HepG2 (cell line): ENCODE measurements around the gene ZCCHC3. TPM values are rescaled to one million over a fixed set of nuclear protein-coding genes. Genes with fewer than 3 reads are reported as not detected.
A peak's percentile ranks its signal among the peaks of the same experiment; 100 is the strongest.

Experiments used
- DRAP1 ChIP-seq: IDR thresholded peaks from 2 replicates; pipeline ENCODE4 v1.6.1; 2016; ENCODE audit warnings: missing genetic modification reagents, missing compliant biosample characterization
- MYC ChIP-seq: sonication (generic); formaldehyde crosslinking; IDR thresholded peaks from 2 replicates; pipeline ENCODE4 v1.9.0; 2021; ENCODE audit warnings: missing genetic modification reagents, borderline replicate concordance
- NFATC3 ChIP-seq: sonication (generic); formaldehyde crosslinking; IDR thresholded peaks from 2 replicates; pipeline ENCODE4 v1.5.1; 2020; ENCODE audit warnings: mild to moderate bottlenecking, missing genetic modification reagents
- RFX3 ChIP-seq: IDR thresholded peaks from 2 replicates; pipeline ENCODE4 v1.6.1; 2016; ENCODE audit warnings: missing biosample characterization, missing genetic modification reagents
- TAF15 ChIP-seq: fragments of 200-400 bp; formaldehyde crosslinking; IDR thresholded peaks from one replicate; pipeline ENCODE4 v1.6.1; 2018; ENCODE audit warnings: mild to moderate bottlenecking, low read depth, low read length; ENCODE audit not compliant: poor library complexity, severe bottlenecking
- TGIF2 ChIP-seq: IDR thresholded peaks from 2 replicates; pipeline ENCODE4 v1.6.1; 2016; ENCODE audit warnings: control low read depth, missing compliant biosample characterization
- THRA ChIP-seq: sonication (generic); formaldehyde crosslinking; IDR thresholded peaks from 2 replicates; pipeline ENCODE4 v1.4.0; 2020; ENCODE audit warnings: missing genetic modification reagents, borderline replicate concordance
- ZBTB3 ChIP-seq: sonication (generic); formaldehyde crosslinking; IDR thresholded peaks from 2 replicates; pipeline ENCODE4 v1.4.0; 2020; ENCODE audit warnings: low read depth, mild to moderate bottlenecking, moderate library complexity, missing genetic modification reagents, borderline replicate concordance
- ZNF205 ChIP-seq: IDR thresholded peaks from 2 replicates; pipeline ENCODE4 v1.6.1; 2018; ENCODE audit warnings: missing biosample characterization, missing genetic modification reagents
- ZNF280B ChIP-seq: sonication (generic); formaldehyde crosslinking; IDR thresholded peaks from 2 replicates; pipeline ENCODE4 v1.5.0; 2020; ENCODE audit warnings: missing genetic modification reagents, mild to moderate bottlenecking, borderline replicate concordance
- ZNF30 ChIP-seq: sonication (generic); formaldehyde crosslinking; IDR thresholded peaks from 2 replicates; pipeline ENCODE4 v1.5.0; 2020; ENCODE audit warnings: mild to moderate bottlenecking, missing genetic modification reagents
- ZNF367 ChIP-seq: sonication (generic); formaldehyde crosslinking; IDR thresholded peaks from 2 replicates; pipeline ENCODE4 v1.4.0; 2020; ENCODE audit warnings: missing genetic modification reagents, borderline replicate concordance
- ZNF550 ChIP-seq: sonication (generic); formaldehyde crosslinking; IDR thresholded peaks from 2 replicates; pipeline ENCODE4 v1.4.0; 2020; ENCODE audit warnings: mild to moderate bottlenecking, missing genetic modification reagents, borderline replicate concordance
- ZNF616 ChIP-seq: sonication (generic); formaldehyde crosslinking; IDR thresholded peaks from 2 replicates; pipeline ENCODE4 v1.5.0; 2020; ENCODE audit warnings: low read depth, mild to moderate bottlenecking, missing genetic modification reagents
- ZNF737 ChIP-seq: sonication (generic); formaldehyde crosslinking; IDR thresholded peaks from 2 replicates; pipeline ENCODE4 v1.5.0; 2020; ENCODE audit warnings: missing genetic modification reagents, mild to moderate bottlenecking, borderline replicate concordance
- polyA plus RNA-seq, 8 experiments: library from polyadenylated mRNA; depleted of rRNA in 3 of 8; stranded (reverse) in 7 of 8; unstranded in 1 of 8; fragments of >200 nt; fragmentation: Illumina TruSeq in 4 of 8; extraction: Trizol in 4 of 8; gene quantifications; 2 replicates each; pipeline versions ENCODE4 v1.2.1 to v1.2.3, GENCODE V29; 2011 to 2016; ENCODE audit warnings: low read depth in 4 of 8, missing spikeins in 1 of 8, mixed read lengths in 1 of 8; ENCODE audit not compliant: insufficient read depth in 1 of 8
- total RNA-seq, 5 experiments: library from RNA; depleted of rRNA; stranded (reverse); fragments of >200 nt; fragmentation: Illumina TruSeq; extraction: Trizol; gene quantifications; 2 replicates each; pipeline ENCODE4 v1.2.3, GENCODE V29; 2016; ENCODE audit warnings: low read depth in 1 of 5
- TF ChIP-seq, protein P1 (sequence below): sonication (generic); formaldehyde crosslinking; IDR thresholded peaks from 2 replicates; pipeline ENCODE4 v1.8.1; 2023; ENCODE audit warnings: missing genetic modification reagents, inconsistent platforms, borderline replicate concordance
- TF ChIP-seq, protein P2 (sequence below): sonication (generic); formaldehyde crosslinking; IDR thresholded peaks from 2 replicates; pipeline ENCODE4 v1.5.1; 2020; ENCODE audit warnings: mild to moderate bottlenecking, missing genetic modification reagents, moderate library complexity
- TF ChIP-seq, protein P3 (sequence below): IDR thresholded peaks from 2 replicates; pipeline ENCODE4 v1.6.1; 2012; ENCODE audit warnings: low read length, improper control_type of control experiment

The ZCCHC3 gene
- total and polyA plus RNA-seq, 2 of the 13 experiments (the other 11 are each of a cell fraction or from before 2014, with no cell fraction given): 46.6 to 63.0 TPM

DNA sequence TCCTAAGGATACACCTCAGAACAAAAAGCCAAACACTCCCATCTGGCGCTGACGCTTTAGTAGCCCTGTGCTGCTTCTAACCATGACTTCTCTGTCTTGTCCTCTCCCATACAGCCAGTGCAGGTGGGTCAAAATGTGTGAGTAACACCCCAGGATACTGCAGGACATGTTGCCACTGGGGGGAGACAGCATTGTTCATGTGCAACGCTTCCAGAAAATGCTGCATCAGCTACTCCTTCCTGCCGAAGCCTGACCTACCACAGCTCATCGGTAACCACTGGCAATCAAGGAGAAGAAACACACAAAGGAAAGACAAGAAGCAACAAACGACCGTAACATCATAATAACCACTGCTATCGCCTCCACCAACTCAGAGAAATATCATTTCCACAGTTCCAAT, 38.4 kb upstream of the ZCCHC3 start (continued):
- TF ChIP-seq ZNF616 (CRISPR knock-in tag) (no peak), ZNF550 (CRISPR knock-in tag) (no peak), ZNF205 (CRISPR knock-in tag) (no peak), THRA (CRISPR knock-in tag) (no peak), ZNF30 (no peak), MYC (no peak), ZBTB3 (CRISPR knock-in tag) (no peak), RFX3 (CRISPR knock-in tag) (no peak), NFATC3 (CRISPR knock-in tag) (no peak), TGIF2 (CRISPR knock-in tag) (no peak), DRAP1 (CRISPR knock-in tag) (0 out of 2 replicates have a peak, but pooled peaks have one; percentile 11), ZNF280B (no peak), ZNF737 (CRISPR knock-in tag) (no peak), TAF15 (no peak), ZNF367 (no peak)
- TF ChIP-seq, protein P1, sequence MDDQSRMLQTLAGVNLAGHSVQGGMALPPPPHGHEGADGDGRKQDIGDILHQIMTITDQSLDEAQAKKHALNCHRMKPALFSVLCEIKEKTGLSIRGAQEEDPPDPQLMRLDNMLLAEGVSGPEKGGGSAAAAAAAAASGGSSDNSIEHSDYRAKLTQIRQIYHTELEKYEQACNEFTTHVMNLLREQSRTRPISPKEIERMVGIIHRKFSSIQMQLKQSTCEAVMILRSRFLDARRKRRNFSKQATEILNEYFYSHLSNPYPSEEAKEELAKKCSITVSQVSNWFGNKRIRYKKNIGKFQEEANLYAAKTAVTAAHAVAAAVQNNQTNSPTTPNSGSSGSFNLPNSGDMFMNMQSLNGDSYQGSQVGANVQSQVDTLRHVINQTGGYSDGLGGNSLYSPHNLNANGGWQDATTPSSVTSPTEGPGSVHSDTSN (CRISPR knock-in tag): no peak
- TF ChIP-seq, protein P2, sequence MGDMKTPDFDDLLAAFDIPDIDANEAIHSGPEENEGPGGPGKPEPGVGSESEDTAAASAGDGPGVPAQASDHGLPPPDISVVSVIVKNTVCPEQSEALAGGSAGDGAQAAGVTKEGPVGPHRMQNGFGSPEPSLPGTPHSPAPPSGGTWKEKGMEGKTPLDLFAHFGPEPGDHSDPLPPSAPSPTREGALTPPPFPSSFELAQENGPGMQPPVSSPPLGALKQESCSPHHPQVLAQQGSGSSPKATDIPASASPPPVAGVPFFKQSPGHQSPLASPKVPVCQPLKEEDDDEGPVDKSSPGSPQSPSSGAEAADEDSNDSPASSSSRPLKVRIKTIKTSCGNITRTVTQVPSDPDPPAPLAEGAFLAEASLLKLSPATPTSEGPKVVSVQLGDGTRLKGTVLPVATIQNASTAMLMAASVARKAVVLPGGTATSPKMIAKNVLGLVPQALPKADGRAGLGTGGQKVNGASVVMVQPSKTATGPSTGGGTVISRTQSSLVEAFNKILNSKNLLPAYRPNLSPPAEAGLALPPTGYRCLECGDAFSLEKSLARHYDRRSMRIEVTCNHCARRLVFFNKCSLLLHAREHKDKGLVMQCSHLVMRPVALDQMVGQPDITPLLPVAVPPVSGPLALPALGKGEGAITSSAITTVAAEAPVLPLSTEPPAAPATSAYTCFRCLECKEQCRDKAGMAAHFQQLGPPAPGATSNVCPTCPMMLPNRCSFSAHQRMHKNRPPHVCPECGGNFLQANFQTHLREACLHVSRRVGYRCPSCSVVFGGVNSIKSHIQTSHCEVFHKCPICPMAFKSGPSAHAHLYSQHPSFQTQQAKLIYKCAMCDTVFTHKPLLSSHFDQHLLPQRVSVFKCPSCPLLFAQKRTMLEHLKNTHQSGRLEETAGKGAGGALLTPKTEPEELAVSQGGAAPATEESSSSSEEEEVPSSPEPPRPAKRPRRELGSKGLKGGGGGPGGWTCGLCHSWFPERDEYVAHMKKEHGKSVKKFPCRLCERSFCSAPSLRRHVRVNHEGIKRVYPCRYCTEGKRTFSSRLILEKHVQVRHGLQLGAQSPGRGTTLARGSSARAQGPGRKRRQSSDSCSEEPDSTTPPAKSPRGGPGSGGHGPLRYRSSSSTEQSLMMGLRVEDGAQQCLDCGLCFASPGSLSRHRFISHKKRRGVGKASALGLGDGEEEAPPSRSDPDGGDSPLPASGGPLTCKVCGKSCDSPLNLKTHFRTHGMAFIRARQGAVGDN (CRISPR knock-in tag): no peak
- TF ChIP-seq, protein P3, sequence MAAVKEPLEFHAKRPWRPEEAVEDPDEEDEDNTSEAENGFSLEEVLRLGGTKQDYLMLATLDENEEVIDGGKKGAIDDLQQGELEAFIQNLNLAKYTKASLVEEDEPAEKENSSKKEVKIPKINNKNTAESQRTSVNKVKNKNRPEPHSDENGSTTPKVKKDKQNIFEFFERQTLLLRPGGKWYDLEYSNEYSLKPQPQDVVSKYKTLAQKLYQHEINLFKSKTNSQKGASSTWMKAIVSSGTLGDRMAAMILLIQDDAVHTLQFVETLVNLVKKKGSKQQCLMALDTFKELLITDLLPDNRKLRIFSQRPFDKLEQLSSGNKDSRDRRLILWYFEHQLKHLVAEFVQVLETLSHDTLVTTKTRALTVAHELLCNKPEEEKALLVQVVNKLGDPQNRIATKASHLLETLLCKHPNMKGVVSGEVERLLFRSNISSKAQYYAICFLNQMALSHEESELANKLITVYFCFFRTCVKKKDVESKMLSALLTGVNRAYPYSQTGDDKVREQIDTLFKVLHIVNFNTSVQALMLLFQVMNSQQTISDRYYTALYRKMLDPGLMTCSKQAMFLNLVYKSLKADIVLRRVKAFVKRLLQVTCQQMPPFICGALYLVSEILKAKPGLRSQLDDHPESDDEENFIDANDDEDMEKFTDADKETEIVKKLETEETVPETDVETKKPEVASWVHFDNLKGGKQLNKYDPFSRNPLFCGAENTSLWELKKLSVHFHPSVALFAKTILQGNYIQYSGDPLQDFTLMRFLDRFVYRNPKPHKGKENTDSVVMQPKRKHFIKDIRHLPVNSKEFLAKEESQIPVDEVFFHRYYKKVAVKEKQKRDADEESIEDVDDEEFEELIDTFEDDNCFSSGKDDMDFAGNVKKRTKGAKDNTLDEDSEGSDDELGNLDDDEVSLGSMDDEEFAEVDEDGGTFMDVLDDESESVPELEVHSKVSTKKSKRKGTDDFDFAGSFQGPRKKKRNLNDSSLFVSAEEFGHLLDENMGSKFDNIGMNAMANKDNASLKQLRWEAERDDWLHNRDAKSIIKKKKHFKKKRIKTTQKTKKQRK: no peak
